Astrocyte (in vitro differentiated cells and primary cell): ENCODE measurements around the gene TUBB.

Source experiments
- EZH2 ChIP-seq: IDR thresholded peaks from 2 replicates; pipeline ENCODE4 v1.6.1; 2012; ENCODE audit warnings: mild to moderate bottlenecking, low read length, inconsistent platforms; ENCODE audit not compliant: insufficient read depth
- TF ChIP-seq, protein P1 (sequence below): IDR thresholded peaks from 2 replicates; pipeline ENCODE4 v1.5.1; 2011; ENCODE audit warnings: low read depth, mild to moderate bottlenecking, inconsistent platforms, low read length, moderate library complexity; ENCODE audit not compliant: insufficient read depth

DNA sequence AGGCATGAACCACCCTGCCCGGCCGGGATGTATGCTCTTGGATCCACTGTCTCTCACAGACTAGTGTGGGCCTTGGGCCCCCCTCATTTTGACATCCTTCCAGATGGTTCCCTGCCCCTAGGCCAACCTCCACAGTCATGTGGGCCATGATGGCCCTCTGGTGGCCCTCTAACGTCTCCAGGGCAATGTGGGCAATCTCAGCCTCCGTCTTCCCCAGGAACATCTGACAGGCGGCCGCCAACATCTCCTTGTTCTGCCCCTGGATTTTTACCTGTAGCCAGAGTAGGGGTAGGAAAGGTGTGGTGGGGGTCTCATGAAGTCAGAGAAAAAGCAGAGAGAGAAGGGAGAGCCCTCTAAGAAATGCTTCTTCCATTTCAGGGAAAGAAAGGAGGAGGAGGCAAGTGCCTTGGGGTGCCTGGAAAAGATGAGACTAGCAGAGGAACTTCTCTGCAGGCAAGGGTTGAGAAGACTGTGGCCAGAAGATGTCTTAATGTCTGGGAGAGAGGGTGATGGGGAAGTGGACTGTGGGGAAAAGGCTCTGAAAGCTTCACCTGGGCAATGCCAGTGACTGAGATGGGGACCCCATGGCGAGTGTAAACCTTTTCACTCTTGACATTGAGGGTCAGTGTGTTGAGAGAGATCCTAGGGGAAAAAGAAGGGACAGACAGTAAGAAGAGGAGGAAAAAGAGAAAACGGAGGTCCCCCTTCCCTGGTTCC, 21.1 kb downstream of the TUBB start:
- TF ChIP-seq, protein P1, sequence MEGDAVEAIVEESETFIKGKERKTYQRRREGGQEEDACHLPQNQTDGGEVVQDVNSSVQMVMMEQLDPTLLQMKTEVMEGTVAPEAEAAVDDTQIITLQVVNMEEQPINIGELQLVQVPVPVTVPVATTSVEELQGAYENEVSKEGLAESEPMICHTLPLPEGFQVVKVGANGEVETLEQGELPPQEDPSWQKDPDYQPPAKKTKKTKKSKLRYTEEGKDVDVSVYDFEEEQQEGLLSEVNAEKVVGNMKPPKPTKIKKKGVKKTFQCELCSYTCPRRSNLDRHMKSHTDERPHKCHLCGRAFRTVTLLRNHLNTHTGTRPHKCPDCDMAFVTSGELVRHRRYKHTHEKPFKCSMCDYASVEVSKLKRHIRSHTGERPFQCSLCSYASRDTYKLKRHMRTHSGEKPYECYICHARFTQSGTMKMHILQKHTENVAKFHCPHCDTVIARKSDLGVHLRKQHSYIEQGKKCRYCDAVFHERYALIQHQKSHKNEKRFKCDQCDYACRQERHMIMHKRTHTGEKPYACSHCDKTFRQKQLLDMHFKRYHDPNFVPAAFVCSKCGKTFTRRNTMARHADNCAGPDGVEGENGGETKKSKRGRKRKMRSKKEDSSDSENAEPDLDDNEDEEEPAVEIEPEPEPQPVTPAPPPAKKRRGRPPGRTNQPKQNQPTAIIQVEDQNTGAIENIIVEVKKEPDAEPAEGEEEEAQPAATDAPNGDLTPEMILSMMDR = no peak
- TF ChIP-seq EZH2 = no peak
